ENCODE data around the gene CHMP6. TPM values are rescaled to one million over a fixed set of nuclear protein-coding genes. Genes with fewer than 3 reads are reported as not detected.

CHMP6 gene
- polyA plus RNA-seq, 3 donors = 20.3 to 44.8 (median 44.1) TPM

GRCh38 chr17:81035521-81036196, 44.0 kb downstream of the CHMP6 start:
- Histone ChIP-seq H3K36me3 (replicated peaks in 1 of 2; ENCODE audit: control insufficient read depth in 1 of 2, insufficient read depth in 2 of 2, low read length in 2 of 2) (no peaks in the 10 kb centered on the region), H2AFZ (ENCODE audit: insufficient read depth, low read depth, low read length, poor library complexity, severe bottlenecking) (no peak overlapping the region), H4K20me1 (ENCODE audit: insufficient read depth, low read length) (peaks cover 85% of the 10 kb centered on the region), H3K9ac (ENCODE audit: insufficient read depth, low read length, poor library complexity, severe bottlenecking) (peak overlapping the region; percentile 49), H3K27ac (ENCODE audit: low read depth in 1 of 2, low read length in 2 of 2) (no peak overlapping the region), H3K27me3 (ENCODE audit: control insufficient read depth in 2 of 2, insufficient read depth in 2 of 2, low read length in 2 of 2) (peaks cover 0 to 21% of the 10 kb centered on the region in 2 donors), H3K4me3 (replicated peaks in 1 of 3; ENCODE audit: low read depth in 2 of 3, low read length in 3 of 3) (peak overlapping the region; percentile 31 to 97 (median 38)), H3K9me3 (replicated peaks in 1 of 2; ENCODE audit: control insufficient read depth in 1 of 2, insufficient read depth in 1 of 2, low read length in 2 of 2) (no peaks in the 10 kb centered on the region), H3K79me2 (ENCODE audit: insufficient read depth, low read length) (peaks cover 29% of the 10 kb centered on the region), H3K4me1 (ENCODE audit: control insufficient read depth in 1 of 2, insufficient read depth in 2 of 2, low read length in 2 of 2) (peaks cover 51 to 57% of the 10 kb centered on the region in 2 donors), H3K4me2 (replicated peaks; ENCODE audit: extremely low read depth, low read length, poor library complexity, severe bottlenecking) (peak overlapping the region; percentile 89)
- peak overlapping the region; percentile 85 to 94 for H3K4me3 Mint-ChIP-seq
- DNase-seq = no peak
- H3K36me3 Mint-ChIP-seq = peaks cover 23 to 46% of the 10 kb centered on the region in 2 donors
- H3K27me3 Mint-ChIP-seq (ENCODE audit: low read depth in 3 of 3) = peaks cover 24 to 41% (median 25%) of the 10 kb centered on the region in 3 donors
- intact Hi-C loops (cut with micrococcal nuclease) = loop anchor here in 1 of 2 donors (2.0 to 10.0 kb wide), 2 partner anchors 59 to 189 kb away; partner anchors contain the start of gene CEP131
- WGBS (ENCODE audit: insufficient coverage) = 14% methylated on average over 54 of the region's 66 CpGs
- H3K27ac Mint-ChIP-seq = peak overlapping the region in 4 of 7 donors; percentile 13 to 54 (median 47)
- peaks cover 0 to 6% (median 0%) of the 10 kb centered on the region in 7 donors for H3K9me3 Mint-ChIP-seq
- peaks cover 53% of the 10 kb centered on the region for H3K4me1 Mint-ChIP-seq
- TF ChIP-seq CTCF (IDR thresholded peaks at IDR 0.05) = no peak

GRCh38 chr17:81036197-81036941, 44.7 kb downstream of the CHMP6 start:
- Mint-ChIP-seq H3K27ac (peak overlapping the region in 3 of 7 donors; percentile 13 to 52 (median 41)), H3K9me3 (peaks cover 0 to 6% (median 0%) of the 10 kb centered on the region in 7 donors), H3K4me3 (peak overlapping the region; percentile 85 to 94), H3K4me1 (peaks cover 46% of the 10 kb centered on the region), H3K27me3 (ENCODE audit: low read depth in 3 of 3) (peaks cover 22 to 41% (median 25%) of the 10 kb centered on the region in 3 donors), H3K36me3 (peaks cover 23 to 43% of the 10 kb centered on the region in 2 donors)
- peaks cover 0 to 21% of the 10 kb centered on the region in 2 donors for H3K27me3 ChIP-seq (ENCODE audit: control insufficient read depth in 2 of 2, insufficient read depth in 2 of 2, low read length in 2 of 2)
- DNase-seq = peak in 1 of 3 donors; percentile 18
- intact Hi-C loops (cut with micrococcal nuclease) = loop anchor here in 1 of 2 donors (10.0 kb wide), 1 partner anchor 188 kb away; the partner anchor contains the start of gene CEP131
- no peak overlapping the region for H2AFZ ChIP-seq (ENCODE audit: insufficient read depth, low read depth, low read length, poor library complexity, severe bottlenecking)
- no peaks in the 10 kb centered on the region for H3K36me3 ChIP-seq (replicated peaks in 1 of 2; ENCODE audit: control insufficient read depth in 1 of 2, insufficient read depth in 2 of 2, low read length in 2 of 2)
- H3K79me2 ChIP-seq (ENCODE audit: insufficient read depth, low read length) = peaks cover 29% of the 10 kb centered on the region
- peak overlapping the region in 2 of 3 experiments; percentile 31 to 97 for H3K4me3 ChIP-seq (replicated peaks in 1 of 3; ENCODE audit: low read depth in 2 of 3, low read length in 3 of 3)
- H3K4me2 ChIP-seq (replicated peaks; ENCODE audit: extremely low read depth, low read length, poor library complexity, severe bottlenecking) = peak overlapping the region; percentile 89
- H3K4me1 ChIP-seq (ENCODE audit: control insufficient read depth in 1 of 2, insufficient read depth in 2 of 2, low read length in 2 of 2) = peaks cover 44 to 49% of the 10 kb centered on the region in 2 donors
- WGBS (ENCODE audit: insufficient coverage) = 91% methylated on average over 18 of the region's 24 CpGs
- no peak for TF ChIP-seq CTCF (IDR thresholded peaks at IDR 0.05)
- peaks cover 85% of the 10 kb centered on the region for H4K20me1 ChIP-seq (ENCODE audit: insufficient read depth, low read length)
- H3K27ac ChIP-seq (ENCODE audit: low read depth in 1 of 2, low read length in 2 of 2) = no peak overlapping the region
- peak overlapping the region; percentile 49 for H3K9ac ChIP-seq (ENCODE audit: insufficient read depth, low read length, poor library complexity, severe bottlenecking)
- no peaks in the 10 kb centered on the region for H3K9me3 ChIP-seq (replicated peaks in 1 of 2; ENCODE audit: control insufficient read depth in 1 of 2, insufficient read depth in 1 of 2, low read length in 2 of 2)

All from CD14-positive monocyte (primary cell).